Ammon's horn (tissue), 1 donor: Measurements from ENCODE around the gene MIA.
"Not testable (repeated sequence)": the region's sequence is repeated elsewhere in the genome, so short reads cannot be mapped to it uniquely, and the experiment has no call there.

Experiments
- DNase-seq: peaks from one replicate; pipeline ENCODE4 v3.0.0-alpha.2; 2016; ENCODE audit warnings: low spot score

Gene MIA

DNA sequence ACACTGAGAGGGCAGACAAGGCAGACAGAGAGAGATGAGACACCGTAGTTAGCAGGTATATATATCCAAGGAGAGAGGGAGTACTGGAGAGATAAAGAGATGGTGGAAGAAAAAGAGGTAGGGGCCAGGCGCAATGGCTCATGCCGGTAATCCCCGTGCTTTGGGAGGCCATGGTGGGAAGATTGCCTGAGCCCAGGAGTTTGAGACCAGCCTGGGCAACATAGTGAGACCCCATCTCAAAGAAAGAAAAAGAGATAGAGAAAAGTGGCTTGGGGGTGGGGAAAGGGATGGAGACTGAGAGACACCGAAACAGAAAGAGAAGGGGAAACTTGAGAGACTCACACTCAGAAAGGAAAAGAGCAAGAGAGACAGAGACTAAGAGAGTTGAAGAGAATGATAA lies 5.3 kb downstream of the MIA start:
- DNase-seq: no peak

DNA sequence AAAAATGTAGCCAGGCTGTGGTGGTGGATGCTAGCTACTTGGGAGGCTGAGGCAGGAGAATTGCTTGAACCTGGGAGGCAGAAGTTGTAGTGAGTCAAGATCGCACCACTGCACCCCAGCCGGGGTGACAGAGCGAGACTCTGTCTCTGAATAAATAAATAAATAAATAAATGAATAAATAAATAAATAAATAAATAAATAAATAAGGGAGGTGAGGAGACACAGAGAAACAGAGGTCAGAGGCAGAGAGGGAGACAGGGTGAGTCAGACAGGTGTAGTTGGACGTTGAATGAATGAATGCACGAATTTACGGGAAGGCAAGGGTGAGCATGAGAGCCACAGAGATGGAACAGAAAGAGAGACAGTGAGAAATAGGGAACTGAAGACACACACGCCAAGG lies 5.8 kb downstream of the MIA start:
- no peak for DNase-seq

DNA sequence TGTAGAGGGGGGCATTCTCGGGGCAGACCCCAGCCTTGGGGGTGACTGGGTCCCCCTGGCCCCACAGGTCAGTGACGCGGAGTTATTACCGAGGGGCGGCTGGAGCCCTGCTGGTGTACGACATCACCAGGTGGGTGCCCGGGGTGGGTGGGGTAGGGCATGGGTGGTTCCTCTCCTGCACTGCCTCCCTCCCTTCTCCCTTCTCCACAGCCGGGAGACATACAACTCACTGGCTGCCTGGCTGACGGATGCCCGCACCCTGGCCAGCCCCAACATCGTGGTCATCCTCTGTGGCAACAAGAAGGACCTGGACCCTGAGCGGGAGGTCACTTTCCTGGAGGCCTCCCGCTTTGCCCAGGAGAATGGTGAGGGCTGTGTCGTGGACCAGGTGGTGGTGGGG lies 8.4 kb downstream of the MIA start:
- no peak for DNase-seq

DNA sequence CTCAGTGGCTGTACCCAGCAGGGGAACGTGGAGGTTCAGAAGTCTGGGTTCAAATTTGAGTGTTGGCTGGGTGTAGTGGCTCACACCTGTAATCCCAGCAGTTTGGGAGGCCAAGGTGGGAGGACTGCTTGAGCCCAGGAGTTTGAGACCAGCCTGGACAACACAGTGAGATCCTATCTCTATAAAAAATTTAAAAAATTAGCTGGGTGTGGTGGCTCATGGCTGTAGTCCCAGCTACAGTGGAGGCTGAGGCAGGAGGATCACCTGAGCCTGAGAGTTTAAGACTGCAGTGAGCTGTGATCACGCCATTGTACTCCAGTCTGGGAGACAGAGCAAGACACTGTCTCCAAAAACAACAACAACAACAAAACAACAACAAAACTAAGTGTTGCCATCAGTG lies 8.8 kb downstream of the MIA start:
- DNase-seq: not testable (repeated sequence)

DNA sequence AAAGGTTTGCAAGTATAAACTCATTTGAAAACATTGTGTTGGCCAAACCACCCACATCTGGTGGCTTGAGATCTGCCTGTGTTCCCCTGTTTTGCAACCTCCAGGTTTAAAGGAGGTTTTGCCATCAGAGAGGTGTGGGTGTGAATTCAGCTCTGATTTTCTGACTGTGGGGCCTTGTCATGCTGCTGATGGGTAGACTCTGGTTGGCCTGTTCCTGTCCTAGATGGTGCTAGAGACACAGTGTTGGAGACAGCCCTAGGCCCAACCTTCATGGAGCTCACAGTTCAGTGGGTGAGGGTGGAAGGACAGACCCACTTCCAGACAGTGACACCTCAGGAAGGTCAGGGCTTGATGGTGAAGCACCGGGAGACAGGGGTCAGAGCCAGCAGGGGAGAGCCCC lies 10.2 kb downstream of the MIA start:
- no peak for DNase-seq

DNA sequence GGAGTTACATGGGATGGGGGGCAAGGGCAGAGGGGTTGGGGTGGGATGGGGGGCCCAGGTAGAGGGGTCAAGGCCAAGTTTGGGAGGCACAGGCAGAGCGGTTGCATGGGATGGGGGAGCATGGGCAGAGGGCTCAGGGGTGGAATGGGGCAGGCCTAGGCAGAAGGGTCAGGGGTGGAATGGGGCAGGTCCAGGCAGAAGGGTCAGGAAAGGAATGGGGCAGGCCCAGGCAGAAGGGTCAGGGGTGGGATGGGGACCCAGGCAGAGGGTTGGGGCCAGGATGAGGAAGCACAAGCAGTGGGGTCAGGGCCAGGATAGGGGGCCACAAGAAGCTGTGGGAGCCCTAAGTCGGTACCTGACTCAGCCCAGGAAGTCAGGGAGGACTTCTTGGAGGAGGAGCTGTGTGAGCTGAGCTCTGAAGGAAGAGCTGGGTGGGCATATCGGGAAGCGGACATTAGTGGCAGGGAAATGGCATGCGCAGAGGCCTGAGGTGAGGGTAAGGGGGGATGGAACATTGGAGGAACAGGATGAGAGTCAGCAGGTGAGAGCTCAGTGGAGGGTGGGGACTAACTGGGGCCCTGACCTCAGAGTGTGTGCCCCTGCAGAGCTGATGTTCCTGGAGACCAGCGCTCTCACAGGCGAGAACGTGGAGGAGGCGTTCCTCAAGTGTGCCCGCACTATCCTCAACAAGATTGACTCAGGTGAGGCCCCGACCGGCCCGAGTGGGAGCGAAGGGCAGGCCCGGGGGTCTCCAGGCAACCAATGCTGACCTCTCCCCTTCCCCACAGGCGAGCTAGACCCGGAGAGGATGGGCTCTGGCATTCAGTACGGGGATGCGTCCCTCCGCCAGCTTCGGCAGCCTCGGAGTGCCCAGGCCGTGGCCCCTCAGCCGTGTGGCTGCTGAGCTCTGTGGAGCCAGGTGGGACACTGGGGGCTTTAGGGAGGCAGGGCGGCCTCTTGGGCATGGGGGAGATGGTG lies 11.0 kb downstream of the MIA start:
- DNase-seq: no peak

DNA sequence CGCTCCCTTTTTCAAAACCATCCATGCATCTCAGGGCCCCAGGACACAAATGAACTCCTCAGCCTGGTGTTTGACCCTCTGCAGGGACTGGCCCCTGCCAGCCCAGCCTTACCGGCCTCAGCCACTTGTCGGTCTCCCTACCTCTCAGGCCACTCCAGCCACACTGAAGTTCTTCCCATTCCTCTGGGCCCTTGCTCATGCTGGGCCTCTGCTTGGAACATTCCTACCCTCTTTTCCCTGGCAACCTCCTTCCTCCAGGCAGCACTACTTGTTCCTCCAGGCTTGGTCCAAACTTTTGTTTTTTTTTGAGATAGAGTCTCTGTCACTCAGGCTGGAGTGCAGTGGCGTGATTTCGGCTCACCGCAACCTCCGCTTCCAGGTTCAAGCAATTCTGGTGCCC lies 16.0 kb downstream of the MIA start:
- DNase-seq: peak; percentile 18

DNA sequence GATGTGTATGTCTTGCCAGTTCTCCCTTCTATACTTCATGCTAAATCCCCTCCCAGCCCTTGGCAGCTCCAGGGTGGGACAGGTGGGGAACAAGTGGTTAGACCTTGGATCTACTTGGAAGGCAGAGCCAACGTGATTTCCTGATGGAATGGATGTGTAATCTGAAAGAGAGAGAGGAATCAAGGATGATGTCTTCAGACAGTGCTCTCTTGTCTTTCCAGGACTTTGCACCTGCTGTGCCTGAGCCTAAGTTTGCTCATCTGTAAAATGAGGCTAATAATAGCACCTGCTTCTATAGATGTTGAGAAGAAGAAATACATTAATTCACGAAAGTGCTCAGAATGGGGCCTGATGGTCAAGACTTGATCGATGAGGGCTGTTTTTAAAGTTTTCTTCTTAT lies 16.7 kb downstream of the MIA start:
- no peak for DNase-seq

DNA sequence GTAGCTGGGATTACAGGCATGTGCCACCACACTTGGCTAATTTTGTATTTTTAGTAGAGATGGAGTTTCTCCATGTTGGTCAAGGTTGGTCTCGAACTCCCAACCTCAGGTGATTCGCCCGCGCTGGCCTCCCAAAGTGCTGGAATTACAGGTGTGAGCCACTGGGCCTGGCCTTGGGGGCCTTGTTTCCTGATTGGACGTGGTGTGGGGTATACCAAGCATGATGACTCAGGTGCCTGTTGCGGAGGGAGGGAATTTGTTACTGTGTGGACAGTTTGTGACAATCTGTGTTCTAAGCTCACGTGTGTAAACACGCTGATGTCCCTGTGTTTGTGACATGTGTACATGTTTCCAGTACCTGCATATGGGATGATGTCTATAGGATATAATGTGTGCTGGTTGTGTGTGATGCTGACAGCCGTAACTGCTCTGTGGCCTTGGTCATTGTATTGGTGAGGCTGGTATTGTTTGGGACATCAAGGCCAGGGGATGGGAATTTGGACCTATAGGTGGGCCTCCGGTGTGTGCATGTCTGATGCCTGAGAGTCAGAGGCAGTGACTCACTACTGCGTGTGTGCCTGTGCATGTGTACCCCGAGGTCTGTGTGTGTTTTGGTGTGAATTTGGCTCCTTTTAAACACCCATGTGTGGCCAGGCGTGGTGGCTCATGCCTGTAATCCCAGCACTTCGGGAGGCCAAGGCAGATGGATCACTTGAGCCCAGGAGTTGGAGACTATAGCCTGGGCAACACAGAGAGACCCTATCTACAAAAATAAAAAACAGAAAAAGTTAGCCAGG lies 22.0 kb downstream of the MIA start:
- no peak for DNase-seq

DNA sequence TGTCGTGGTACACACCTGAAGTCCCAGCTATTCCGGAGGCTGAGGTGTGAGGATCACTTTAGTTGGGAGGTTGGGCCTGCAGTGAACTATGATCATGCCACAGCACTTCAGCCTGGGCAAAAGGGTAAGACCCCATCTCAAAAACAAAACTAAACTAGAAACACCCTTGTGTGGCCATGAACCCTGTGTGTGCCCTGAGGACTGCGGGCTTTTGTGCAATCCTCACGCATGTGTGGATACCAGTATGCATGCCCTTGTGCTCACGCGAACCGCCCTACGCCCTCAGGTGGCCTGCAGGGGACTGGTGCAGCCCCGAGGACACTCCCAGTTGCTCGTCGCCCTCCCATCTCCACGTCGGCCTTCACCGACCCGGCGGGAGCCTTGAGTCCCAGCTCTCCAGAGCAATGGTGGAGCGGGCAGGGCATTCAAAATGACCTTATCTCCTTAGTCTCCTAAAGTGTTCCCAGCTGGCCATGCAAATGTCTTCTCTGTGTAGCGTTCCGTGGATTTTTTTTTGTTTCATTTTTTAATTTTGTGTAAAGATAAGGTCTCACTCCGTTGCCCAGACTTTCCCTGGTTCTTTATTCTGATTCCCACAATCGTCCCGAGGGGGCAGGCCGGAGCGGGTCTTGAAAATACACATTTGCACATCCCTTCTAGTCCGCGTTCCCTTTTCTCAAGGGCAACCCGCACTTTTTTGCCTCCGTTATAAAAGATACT lies 22.8 kb downstream of the MIA start:
- DNase-seq: peak; percentile 57

DNA sequence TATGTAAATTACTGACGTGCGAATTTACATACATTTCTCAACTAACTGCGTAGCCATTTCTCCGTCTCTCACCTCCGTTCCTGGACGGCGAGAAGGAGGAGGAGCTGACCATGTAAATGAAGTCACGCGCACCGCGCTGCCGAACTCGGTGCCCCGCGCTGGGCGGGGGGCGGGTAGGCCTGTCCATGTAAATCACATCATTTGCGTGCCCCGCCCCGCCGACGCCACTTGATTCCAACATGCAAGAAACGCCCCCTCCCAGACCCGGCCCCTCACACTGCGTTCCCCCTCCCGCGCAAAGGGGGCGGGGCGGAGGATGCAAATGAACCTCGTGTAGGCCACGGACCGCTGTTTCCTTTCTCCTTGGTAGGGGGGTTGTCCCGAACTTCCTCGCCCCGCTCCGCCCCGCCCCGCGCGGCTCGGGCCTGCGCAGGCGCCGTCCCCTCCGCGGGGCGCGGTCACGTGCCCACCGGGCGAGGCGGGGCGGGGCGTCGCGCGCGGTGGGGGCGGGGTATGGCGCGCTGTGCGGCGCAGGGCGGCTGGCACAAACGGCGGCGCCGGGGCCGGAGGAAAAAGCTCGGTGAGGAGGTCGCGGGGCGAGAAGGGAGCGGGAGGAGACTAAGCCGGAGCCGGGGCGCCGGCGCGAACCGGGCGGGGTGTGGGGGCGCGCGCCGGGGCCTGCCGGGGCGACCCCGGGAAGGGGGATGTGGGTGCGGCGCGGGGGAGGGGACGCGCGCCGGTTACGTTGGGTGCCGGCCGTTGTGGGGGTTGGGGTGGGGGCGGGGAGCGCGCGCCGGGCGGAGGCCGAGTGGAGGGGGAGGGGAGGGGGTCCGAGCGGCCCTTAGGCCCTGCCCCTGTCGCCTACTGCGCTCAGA lies 23.6 kb downstream of the MIA start, which contains the start of gene EGLN2:
EGLN2 (plus strand) TSS at position 509 of the 875 bp plus-strand sequence. CDS start 1,382 bp downstream, outside the sequence.
- peak; percentile 100 for DNase-seq

DNA sequence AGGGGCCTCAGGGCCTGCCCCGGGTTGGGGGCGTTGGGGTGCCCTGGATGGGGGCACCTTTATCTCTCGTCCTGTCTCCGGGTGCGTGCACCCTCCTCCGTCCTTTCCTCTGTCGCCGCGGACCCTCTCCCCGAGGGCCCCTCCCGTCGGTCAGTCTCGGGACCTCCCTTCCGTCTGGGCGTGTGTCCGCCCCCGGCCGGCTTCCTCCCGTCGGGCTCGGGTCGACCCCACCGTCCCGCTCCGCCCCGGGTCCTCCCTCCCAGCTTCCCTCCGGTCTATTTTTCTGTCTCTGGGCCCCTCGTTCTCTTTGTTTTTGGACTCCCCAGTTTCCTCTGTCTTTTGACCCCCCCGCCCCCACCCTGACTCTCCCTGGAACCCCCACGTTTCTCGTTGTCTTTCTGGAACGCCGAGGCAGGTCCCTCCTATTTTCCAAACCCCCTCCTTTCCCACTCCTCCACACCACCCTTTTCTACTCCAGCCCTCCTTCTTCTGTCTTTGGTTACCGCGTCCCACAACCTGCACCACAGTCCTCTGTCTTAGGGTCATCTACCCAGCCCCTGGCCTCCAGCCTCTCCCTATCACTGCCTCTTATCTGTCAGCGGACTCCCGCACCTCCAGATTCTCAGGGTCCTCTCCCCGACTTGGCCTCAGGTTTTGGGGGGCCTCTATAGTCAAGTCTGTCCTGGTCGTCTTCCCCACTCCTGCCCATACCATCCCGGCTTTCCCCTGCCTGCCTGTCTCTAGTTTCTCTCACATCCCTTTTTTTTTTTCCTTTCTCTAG lies 24.4 kb downstream of the MIA start:
- DNase-seq: peak; percentile 24

DNA sequence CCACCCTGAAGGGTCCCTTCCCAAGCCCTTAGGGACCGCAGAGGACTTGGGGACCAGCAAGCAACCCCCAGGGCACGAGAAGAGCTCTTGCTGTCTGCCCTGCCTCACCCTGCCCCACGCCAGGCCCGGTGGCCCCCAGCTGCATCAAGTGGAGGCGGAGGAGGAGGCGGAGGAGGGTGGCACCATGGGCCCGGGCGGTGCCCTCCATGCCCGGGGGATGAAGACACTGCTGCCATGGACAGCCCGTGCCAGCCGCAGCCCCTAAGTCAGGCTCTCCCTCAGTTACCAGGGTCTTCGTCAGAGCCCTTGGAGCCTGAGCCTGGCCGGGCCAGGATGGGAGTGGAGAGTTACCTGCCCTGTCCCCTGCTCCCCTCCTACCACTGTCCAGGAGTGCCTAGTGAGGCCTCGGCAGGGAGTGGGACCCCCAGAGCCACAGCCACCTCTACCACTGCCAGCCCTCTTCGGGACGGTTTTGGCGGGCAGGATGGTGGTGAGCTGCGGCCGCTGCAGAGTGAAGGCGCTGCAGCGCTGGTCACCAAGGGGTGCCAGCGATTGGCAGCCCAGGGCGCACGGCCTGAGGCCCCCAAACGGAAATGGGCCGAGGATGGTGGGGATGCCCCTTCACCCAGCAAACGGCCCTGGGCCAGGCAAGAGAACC lies 25.1 kb downstream of the MIA start:
- peak; percentile 13 for DNase-seq

DNA sequence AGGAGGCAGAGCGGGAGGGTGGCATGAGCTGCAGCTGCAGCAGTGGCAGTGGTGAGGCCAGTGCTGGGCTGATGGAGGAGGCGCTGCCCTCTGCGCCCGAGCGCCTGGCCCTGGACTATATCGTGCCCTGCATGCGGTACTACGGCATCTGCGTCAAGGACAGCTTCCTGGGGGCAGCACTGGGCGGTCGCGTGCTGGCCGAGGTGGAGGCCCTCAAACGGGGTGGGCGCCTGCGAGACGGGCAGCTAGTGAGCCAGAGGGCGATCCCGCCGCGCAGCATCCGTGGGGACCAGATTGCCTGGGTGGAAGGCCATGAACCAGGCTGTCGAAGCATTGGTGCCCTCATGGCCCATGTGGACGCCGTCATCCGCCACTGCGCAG lies 25.7 kb downstream of the MIA start:
- peak; percentile 8 for DNase-seq

DNA sequence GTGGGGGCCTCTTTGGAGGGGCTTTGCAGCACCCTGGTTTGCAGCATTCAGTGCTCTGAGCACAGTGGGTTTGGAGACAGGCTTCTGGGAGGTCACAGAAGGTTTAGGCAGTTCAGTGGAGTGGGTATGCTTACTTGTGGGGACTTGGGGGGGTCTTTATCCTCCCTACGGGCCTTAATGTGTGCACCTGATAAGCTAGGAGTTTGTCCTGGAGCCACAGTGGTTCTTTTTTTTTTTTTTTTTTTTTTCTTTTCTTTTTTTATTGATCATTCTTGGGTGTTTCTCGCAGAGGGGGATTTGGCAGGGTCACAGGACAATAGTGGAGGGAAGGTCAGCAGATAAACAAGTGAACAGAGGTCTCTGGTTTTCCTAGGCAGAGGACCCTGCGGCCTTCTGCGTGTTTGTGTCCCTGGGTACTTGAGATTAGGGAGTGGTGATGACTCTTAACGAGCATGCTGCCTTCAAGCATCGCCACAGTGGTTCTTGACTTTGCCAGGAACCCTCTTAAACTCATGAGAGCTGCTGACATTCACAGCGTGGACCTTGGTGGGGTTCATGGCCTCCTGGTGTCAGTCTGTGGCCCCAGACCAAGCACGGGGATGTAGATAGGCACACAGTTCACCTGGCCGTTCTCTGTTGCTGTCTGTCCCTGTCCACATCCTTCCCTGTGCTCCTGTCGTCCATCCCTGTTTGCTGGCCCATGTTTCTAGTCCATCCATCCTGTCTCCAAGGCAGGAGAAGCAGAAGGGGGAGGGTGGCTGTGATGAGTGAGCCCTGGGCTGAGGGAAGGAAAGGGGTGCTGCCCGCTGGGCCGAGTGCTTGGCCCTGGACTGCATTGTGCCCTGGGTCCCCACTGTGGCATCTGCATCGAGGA lies 26.3 kb downstream of the MIA start:
- peak; percentile 3 for DNase-seq

DNA sequence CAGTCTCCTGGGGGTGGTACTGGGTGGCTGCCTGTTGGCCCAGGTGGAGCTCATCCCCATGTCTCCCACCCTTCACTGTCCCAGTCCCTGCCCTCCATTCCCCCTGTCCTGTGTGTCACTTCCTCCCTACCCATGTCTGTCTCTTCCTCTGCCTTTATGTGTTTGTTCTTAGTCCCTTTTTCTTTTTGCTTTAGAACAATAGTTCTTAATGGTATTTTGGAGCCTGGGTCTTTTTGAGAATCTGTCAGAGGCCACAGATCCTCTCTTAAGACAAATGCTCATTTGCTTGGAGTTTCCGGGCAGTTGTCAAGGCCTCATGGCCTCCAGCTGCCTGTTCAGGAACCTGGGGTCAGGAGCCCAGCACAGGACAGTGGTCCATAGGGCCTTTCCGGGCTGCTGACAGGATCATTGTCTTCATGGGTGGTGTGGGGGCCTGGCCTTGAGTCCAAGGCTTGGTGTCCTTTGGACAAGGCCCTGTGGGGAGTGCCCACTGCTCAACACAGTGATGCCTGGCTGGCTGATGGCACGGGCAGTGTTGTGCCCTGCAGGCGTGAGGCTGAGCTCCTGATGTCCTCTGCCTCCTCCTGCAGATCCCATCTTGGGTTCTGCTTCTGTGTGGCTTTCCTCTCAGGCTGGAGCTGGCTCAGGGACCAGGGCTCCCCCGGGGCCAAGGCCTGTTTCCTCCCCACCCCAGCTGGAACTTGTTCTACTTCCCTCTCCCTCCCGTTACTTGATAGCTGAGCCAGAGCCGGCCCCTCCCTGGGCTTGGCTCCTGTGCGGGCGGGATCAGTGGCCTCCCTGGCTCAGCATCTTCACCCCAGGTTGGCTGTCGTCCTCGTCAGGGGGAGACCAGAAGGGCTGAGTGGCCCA lies 27.2 kb downstream of the MIA start:
- DNase-seq: peak; percentile 26

DNA sequence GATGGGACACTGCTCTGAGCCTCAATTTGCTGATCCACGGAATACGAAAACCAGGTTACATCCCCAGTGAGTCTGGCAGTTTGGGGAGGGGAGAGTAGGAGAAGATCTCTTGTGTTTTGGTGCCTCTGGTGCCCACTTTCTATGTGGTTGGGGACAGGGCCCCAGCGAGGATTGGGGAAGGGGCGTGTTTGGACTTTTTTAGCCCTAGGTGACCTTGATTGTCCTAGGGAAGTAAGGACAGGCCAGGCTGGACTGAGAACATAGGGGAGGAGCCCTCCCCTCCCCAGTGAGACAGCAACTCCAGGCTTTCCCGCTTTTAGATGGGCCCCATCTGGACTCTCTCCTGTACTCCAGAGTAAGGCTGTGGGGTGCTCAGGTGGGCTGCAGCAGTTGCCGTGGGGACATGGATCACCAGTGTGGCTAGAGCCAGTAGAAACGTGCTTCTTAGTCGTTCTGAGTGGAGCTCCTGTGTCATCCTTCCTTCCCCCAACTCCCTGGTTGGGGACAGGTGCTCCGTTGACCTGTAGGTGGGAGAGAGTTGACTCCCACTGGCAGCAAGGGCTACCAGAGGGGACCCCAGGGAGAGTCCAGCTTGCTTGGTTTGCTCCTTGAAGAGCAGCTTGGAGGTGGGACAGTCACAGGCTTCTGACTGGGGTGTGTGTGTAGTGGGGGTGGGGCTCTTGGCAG lies 28.0 kb downstream of the MIA start:
- no peak for DNase-seq
